ENCODE measurements around the gene FCRL3.

Gene FCRL3

DNA sequence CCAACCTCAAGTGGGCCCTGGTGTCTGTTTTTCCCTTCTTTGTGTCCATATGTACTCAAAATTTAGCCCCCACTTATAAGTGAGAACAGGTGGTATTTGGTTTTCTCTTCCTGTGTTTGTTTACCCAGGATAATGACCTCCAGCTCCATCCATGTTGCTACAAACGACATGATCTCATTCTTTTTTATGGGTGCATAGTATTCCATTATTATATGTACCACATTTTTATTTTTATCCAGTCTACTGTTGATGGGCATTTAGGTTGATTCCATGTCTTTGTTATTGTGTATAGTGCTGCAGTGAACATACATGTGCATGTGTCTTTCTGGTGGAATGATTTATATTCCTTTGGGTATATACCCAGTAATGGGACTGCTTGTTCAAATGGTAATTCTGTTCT, 27.6 kb downstream of the FCRL3 start:
- no peak for DNase-seq

DNA sequence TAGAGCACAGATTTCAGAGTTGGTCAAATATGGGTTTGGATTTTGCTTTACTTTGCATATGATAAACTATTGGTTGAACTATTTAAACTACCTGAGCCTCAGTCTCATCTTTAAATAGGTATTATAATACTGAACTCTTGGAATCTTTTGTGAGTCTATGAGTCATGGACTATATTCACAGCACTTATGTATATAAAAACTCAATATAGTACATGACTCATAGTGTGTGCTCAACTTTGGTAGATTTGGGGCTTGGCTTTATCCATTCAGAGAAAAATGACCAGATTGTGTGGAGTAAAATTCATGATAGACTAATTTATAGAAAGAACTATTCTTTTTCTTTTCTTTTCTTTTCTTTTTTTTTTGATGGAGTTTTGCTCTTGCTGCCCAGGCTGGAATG, 28.7 kb downstream of the FCRL3 start:
- DNase-seq = no peak

DNA sequence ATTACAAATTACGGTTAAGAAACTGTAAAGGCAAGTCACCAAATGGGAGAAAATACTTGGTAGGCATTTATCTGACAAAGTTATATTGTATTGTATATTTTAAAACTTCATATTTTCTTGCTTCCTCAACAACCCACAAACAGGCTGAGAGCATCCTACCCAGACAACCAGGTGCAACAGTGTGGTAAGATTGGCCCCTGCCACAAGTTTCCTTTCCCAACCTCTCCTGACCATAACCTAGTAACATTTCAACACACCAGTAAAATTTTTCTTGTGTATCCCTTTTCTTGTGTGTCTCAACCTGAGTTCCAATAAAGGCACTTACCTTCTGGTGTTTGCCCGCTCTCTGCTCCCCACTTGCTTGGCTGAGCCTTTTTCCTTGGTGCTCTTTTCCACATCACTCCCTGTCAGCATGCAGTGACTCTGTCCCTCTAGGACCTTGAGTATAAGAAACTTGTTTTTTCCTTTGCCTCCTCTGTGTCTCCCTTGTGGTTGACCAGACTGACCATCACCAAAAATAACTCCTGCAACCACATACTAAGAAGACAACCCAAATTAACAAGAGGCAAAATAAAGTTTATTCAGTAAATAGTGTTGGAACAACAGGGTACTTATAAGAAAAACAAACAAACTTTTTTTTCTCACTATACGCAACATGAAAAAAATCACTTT, 40.9 kb downstream of the FCRL3 start:
- no peak for DNase-seq

DNA sequence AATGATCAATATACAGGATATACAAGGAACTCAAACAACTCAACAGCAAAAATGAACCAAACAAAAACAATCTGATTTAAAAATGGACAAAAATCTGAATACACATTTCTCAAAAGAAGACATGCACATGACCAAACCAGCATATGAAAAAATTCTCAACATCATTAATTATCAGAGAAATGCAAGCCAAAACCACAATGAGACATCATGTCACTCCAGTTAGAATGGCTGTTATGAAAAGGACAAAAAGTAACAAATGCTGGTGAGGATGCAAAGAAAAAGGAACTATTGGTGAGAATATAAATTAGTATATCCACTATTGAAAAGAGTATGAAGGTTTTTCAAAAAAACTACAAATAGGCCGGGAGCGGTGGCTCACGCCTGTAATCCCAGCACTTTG, 42.0 kb downstream of the FCRL3 start:
- DNase-seq = no peak

DNA sequence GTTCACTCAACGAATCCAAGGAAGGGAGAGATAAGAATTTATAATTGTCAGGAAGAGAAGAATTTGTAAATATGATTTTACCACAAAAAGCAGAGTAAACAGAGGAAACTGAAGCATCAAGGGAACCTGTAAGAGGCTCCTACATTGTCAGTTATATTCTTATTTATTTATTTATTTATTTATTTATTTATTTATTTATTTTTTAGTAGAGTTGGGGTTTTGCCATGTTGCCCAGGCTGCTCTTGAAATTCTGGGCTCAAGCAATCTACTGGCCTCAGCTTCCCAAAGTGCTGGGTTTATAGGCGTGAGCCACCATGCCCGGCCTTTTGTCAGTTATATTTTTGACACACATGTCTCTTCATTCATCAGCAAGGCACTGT, 47.1 kb downstream of the FCRL3 start:
- DNase-seq = no peak

DNA sequence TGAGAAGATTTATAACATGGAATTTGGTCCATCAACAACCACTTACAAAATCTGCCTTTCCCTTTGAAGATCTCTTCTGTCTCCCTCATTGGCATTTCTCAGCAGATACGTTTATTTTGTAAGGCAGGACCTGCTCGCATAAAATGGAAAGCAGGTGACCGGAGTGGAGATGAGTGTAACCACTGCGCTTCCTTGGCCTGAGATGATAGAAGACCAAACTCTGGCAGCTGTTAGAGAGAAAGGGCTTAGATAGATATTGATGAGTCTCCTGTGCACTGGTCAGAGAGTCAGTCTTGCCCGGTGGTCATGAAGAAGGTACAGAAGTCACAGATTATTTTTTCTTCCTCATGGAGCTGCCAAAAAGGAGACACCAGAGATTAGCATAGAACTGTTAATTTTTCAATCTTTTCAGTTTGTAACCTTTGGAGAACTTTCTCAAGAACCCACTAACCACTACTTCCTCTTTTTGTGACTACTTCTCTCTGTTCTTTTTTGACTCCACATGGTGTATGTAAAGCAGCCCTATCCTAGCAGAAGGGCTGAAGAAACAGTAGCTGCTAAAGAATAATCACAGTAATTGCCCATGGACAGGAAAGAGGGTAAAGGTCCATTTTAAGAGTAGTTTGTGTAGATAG, 47.6 kb downstream of the FCRL3 start:
- no peak for DNase-seq

DNA sequence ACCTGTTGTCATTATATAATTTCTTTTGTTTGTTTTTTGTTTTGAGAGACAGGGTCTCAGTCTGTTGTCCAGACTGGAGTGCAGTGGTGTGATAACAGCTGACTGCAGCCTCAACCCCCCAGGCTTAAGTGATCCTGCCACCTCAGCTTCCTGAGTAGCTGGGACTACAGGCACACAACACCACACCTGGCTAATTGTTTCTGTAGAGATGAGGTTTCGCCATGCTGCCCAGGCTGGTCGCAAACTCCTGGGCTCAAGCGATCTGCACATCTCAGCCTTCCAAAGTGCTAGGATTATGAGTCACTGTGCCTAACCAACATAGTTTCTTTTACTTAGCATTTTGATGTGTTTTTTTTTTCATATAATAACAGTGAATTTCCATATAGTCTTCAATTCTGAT, 52.3 kb downstream of the FCRL3 start:
- DNase-seq = no peak

DNA sequence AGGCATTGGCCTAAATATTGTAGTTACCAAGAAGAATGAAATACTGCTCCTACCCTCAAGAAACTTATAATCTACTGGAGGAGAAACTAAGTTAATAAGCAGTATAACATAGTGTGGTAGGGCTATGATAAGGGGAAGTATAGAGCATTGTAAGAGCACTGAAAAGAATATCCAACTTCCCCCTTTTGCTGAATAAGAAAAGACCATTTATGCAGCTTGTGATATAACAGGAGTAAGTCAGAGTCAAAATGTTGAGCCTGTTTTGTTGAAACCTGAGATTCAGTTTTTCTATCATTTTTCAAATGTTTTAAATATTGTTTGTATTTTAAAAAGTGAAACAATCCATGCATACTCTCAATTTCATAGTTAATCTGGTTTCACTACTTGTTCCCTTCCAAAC, 54.4 kb downstream of the FCRL3 start:
- no peak for DNase-seq

DNA sequence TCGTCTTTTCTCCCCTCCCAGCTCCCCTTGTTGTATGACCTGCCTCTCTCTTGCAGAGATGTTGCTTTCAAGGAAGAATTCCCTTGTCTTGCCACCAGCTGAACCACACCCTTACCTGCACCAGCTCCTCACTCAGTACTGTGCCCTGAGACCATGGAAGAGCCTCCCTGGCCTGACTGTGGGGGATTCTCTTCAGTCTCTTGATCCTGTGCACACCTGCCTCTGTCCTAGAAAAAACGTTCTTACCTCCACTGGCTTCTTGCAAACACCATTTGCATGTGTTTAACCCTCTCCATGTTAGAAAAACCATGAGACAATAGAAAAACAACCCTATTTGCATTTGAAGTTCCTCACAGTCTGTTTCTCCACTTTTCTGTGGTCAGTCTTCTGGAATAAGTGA, 59.4 kb downstream of the FCRL3 start:
- DNase-seq = no peak

DNA sequence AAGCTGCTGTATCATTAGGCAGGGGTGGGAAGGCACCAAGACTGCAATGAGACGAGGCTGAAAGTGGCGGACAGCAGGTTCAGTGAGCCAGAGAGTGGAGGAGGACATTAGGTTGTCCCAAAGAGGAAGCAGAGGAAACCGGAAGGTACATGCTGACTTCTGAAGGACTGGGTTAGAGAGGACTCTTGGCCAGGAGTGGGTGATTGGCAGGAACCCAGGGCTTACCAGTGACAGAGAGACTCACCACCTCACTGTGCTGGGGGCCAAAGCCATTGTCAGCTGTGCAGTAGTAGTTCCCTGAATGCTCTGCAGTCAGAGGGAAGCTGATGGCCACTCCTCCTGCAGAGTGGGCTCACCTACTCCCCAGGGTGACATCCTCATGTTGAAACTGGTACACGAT, 60.8 kb downstream of the FCRL3 start:
- DNase-seq = no peak

DNA sequence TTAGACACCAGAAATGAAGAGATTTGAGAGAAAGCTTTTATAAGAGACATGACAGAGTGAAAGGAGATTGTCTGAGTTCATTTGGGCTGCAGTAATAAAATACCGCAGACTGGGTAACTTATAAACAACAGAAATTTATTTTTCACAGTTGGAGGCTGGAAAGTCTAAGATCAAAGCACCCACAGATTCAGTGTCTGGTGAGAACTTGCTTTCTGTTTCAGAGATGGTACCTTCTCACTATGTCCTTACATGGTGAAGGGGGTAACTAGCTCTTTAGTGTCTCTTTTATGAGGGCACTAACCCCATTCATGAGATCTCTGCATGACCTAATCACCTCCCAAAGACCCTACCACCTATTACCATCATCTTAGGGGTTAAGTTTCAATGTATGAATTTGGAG, 71.8 kb downstream of the FCRL3 start:
- no peak for DNase-seq
